Hematopoietic multipotent progenitor cell treated with erythropoietin and hydrocortisone succinate and interleukin-3 and kit ligand, for 6 days (in vitro differentiated cells): ENCODE measurements around the gene KCNJ9.

Source experiments
- DNase-seq: peaks from one replicate; pipeline ENCODE4 v3.0.0-alpha.2; 2015

KCNJ9 gene

GRCh38 chr1:160128636-160129035, 47.3 kb downstream of the KCNJ9 start:
- no peak for DNase-seq

GRCh38 chr1:160129046-160129445, 47.7 kb downstream of the KCNJ9 start:
- no peak for DNase-seq

DNA sequence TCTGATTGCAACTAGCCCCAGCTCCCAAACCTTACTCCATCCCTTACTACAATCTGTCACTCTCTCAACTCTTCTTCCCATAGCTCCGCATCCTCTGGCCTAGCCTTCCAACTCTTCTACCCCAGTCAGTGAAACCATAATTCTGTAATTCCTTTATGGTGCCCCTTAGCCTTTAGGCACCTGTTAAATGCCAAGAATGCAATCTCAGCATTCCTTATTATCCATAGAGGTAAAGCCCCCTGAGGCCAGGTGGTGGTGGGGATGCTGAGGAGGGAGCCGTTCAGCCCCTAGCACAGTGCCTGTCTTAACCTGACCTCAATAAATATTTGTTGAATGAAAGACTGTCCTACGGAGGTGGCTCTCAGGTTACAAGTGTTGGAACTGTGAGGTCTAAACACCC, 48.2 kb downstream of the KCNJ9 start:
- no peak for DNase-seq

DNA sequence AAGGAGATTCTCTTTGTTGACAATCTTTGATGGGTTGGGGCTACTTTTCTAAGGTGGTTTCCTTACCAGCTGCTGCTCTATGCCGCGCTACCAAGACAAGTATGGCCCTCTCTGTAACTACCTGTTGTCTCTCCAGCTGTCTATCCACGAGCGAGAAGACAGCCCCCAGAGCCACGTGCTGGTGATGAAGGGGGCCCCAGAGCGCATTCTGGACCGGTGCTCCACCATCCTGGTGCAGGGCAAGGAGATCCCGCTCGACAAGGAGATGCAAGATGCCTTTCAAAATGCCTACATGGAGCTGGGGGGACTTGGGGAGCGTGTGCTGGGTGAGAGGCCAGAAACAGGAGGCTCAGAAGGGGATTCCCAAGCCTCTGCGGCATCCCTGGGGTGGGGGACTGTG, 48.6 kb downstream of the KCNJ9 start:
- DNase-seq = no peak

- no peak for DNase-seq
These were observed 49.1 kb downstream of the KCNJ9 start for GRCh38 chr1:160130486-160130885.

- no peak for DNase-seq
These were observed 49.6 kb downstream of the KCNJ9 start for GRCh38 chr1:160130939-160131338.

GRCh38 chr1:160131803-160132565, 50.6 kb downstream of the KCNJ9 start:
- no peak for DNase-seq

DNA sequence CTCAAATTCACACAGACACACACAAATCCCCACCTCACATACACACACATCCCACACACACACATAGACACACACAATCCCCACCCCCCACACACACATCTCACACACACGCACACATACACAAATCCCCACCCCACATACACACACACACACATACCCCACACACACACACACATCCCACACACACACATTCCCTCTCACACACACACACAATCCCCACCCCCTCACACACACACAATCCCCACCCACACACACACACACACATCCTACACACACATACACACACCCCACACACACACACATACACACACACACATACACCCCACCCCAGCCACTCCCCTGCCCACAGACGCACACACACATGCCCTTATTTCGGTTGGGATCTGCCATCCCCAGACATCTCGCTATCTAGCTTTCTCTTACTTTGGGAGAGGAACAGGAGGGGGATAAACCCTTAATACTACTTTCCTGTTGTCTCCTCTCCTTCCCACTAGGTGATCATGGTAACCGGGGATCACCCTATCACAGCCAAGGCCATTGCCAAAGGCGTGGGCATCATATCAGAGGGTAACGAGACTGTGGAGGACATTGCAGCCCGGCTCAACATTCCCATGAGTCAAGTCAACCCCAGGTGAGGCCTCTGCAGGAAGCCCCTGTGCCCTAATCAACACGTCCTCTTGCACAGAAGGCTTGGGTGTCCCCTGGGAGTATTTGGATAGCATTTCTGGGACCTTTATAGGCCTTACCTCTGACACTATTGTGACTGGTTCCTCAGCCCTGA, 52.8 kb downstream of the KCNJ9 start:
- DNase-seq = no peak

GRCh38 chr1:160134791-160135572, 53.6 kb downstream of the KCNJ9 start:
- no peak for DNase-seq

DNA sequence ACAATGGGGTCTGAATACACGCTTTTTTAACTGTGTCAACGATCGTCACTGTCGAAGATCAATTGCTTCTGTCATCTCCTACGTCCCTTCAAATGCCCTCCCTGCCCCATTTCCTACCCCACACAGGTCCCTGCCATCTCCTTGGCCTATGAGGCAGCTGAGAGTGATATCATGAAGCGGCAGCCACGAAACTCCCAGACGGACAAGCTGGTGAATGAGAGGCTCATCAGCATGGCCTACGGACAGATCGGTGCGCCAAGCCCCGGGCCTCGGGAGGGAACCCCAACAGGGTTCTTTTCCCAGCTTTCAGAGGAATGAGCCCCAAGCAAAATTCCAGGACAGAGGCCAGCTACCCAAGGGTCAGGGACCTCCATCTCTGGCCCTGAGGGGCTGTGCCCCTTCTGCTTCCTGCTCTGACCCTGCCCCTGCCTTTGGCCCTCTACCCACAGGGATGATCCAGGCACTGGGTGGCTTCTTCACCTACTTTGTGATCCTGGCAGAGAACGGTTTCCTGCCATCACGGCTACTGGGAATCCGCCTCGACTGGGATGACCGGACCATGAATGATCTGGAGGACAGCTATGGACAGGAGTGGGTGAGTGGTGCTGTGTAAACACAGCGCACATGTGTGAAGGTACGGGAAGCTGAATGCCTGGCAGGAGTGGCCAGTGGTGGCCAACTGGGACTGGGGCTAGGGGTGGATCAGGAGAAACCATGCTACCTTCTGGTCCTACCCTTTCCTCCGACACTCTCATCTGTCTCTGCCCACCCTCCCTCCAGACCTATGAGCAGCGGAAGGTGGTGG, 55.0 kb downstream of the KCNJ9 start:
- DNase-seq = no peak

- no peak for DNase-seq
These were observed 55.5 kb downstream of the KCNJ9 start for GRCh38 chr1:160136926-160137200.

GRCh38 chr1:160137216-160137862, 56.0 kb downstream of the KCNJ9 start:
- DNase-seq = no peak

DNA sequence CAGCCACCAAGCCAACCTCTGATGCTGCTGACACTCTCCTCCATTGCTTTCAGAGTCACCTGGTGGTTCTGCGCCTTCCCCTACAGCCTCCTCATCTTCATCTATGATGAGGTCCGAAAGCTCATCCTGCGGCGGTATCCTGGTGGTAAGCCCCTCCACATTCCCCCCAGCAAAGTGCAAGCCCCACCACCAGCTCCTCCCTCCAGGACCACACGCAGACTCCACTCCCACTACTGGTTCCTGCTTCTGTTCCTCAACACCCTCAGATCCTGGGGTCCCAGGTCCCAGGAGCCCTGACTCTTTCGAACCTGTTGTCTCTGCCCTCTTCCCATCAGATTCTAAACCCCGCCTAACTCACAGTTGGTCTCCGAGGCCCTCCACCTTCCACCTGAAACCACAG, 58.5 kb downstream of the KCNJ9 start:
- no peak for DNase-seq
